Neutrophil (primary cell): ENCODE results near the gene SNTB2.

Experiments used
- H3K27ac ChIP-seq: fragments of 200-600 bp; sonication (generic); 2 replicates; pipeline ENCODE4 v1.5.1; 2016; ENCODE audit warnings: mild to moderate bottlenecking, moderate library complexity
- H3K27me3 ChIP-seq: fragments of 200-600 bp; sonication (generic); 2 replicates; pipeline ENCODE4 v1.6.0; 2016; ENCODE audit warnings: mild to moderate bottlenecking
- H3K36me3 ChIP-seq: fragments of 200-600 bp; sonication (generic); 2 replicates; pipeline ENCODE4 v1.5.1; 2017
- H3K4me1 ChIP-seq, 2 experiments: fragments of 200-600 bp in 1 of 2; sonication (generic) in 1 of 2; 1 replicate in 1 of 2; 2 replicates in 1 of 2; pipeline versions ENCODE4 v1.5.1 to v1.6.1; 2013 to 2016; ENCODE audit warnings: low read depth in 1 of 2, low read length in 1 of 2, mild to moderate bottlenecking in 1 of 2, moderate library complexity in 1 of 2; ENCODE audit not compliant: control insufficient read depth in 1 of 2, insufficient read depth in 1 of 2
- H3K4me3 ChIP-seq, 2 experiments: fragments of 200-600 bp in 1 of 2; sonication (generic) in 1 of 2; 1 replicate in 1 of 2; 2 replicates in 1 of 2; pipeline ENCODE4 v1.5.1; 2013 to 2016; ENCODE audit warnings: low read depth in 1 of 2, low read length in 1 of 2, mild to moderate bottlenecking in 1 of 2, moderate library complexity in 1 of 2
- H3K9me3 ChIP-seq: fragments of 200-600 bp; sonication (generic); 2 replicates; pipeline ENCODE4 v1.5.1; 2016
- CTCF ChIP-seq: fragments of 200-600 bp; sonication (generic); IDR thresholded peaks from 2 replicates; pipeline ENCODE4 v1.5.1; 2016; ENCODE audit warnings: antibody characterized with exemption

The SNTB2 gene

DNA sequence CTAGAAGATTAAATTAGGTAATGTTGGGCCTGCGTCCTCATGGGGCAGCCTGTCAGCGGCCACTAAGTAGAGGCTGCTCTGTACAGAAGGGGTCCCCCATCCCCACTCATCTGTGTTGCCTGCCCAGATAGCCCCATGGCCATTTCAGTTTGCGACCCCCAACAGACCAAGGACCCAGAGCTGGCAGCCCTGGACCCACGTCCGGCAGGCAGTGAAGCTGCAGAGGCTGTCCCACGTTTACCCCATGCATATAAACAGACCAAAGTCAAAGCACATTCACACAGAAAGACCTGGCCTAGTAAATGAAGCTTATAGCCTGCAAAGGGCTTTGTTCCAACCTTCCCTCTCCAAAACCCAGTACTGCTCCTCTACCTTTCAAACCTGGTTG is 138.8 kb downstream of the SNTB2 start:
- Histone ChIP-seq H3K4me1 (peaks cover 15 to 17% of the 10 kb centered on the region in 2 experiments), H3K4me3 (no peak overlapping the region), H3K9me3 (no peaks in the 10 kb centered on the region), H3K27me3 (no peaks in the 10 kb centered on the region), H3K36me3 (peaks cover 65% of the 10 kb centered on the region), H3K27ac (no peak overlapping the region)
- no peak for TF ChIP-seq CTCF

- Histone ChIP-seq H3K9me3 (no peaks in the 10 kb centered on the region), H3K4me3 (no peak overlapping the region), H3K36me3 (peaks cover 59% of the 10 kb centered on the region), H3K27ac (no peak overlapping the region), H3K4me1 (peaks cover 19 to 22% of the 10 kb centered on the region in 2 experiments), H3K27me3 (no peaks in the 10 kb centered on the region)
- no peak for TF ChIP-seq CTCF
These were observed 139.4 kb downstream of the SNTB2 start for GRCh38 chr16:69326172-69326873.

- H3K9me3 ChIP-seq: no peaks in the 10 kb centered on the region
- no peak overlapping the region for H3K4me3 ChIP-seq
- H3K36me3 ChIP-seq: peaks cover 56% of the 10 kb centered on the region
- H3K27me3 ChIP-seq: no peaks in the 10 kb centered on the region
- no peak overlapping the region for H3K27ac ChIP-seq
- H3K4me1 ChIP-seq: peaks cover 19 to 22% of the 10 kb centered on the region in 2 experiments
- no peak for TF ChIP-seq CTCF
These were observed 140.8 kb downstream of the SNTB2 start for GRCh38 chr16:69327585-69328310.

GRCh38 chr16:69328854-69329316 is 141.9 kb downstream of the SNTB2 start:
- H3K27ac ChIP-seq: no peak overlapping the region
- no peaks in the 10 kb centered on the region for H3K27me3 ChIP-seq
- no peak overlapping the region for H3K4me3 ChIP-seq
- peaks cover 19 to 22% of the 10 kb centered on the region in 2 experiments for H3K4me1 ChIP-seq
- no peaks in the 10 kb centered on the region for H3K9me3 ChIP-seq
- peaks cover 53% of the 10 kb centered on the region for H3K36me3 ChIP-seq
- no peak for TF ChIP-seq CTCF

DNA sequence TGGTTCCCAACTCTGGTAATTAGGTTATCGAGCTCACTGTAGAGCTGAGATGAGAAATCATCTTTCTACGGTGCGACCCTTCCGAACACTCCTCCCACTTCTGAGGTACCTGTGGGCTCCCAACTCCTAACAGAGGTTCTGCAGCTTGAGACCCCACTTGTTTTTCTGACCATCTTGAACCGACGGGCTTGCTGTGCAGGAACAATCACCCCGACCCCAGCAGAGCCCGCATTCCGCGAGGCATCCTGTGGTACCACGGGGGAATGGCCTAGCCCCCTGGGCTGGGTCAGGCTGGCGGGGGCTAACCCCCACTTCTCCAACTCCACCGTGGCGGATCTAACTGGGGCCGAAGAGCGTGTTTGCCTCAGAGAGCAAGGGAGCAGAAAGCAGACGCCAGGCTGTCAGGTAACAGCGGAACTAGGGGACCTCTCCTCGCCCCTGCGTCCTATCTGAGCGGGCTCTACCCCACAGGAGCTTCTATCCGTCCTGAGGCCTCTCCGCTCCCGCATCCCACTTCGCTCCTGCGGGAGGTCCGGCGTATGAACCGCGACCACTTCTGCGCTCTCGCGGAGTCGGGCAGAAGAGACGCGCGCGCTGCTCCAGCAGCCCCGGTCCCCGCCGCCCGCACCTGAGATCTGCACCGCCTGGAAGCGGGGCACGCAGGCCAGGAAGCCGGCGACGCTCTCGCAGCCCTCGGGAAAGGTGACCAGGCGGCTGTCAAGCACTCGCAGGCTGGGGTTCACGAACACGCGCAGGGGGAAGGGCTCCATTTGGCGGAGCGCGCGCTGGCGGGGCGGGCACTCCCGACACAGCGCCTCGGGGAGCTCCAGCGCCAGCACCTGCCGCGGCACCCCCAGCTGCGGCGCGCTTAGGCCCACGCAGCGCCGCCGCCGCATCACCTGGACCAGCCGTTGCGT is 142.7 kb downstream of the SNTB2 start:
- Histone ChIP-seq H3K9me3 (no peaks in the 10 kb centered on the region), H3K36me3 (peaks cover 53% of the 10 kb centered on the region), H3K4me1 (peaks cover 19 to 22% of the 10 kb centered on the region in 2 experiments), H3K27ac (peak overlapping the region; percentile 88), H3K27me3 (no peaks in the 10 kb centered on the region), H3K4me3 (peak overlapping the region; percentile 83 to 96)
- TF ChIP-seq CTCF: no peak
